ENCODE measurements around the gene PODNL1. TPM values are rescaled to one million over a fixed set of nuclear protein-coding genes. Genes with fewer than 3 reads are reported as not detected.

The PODNL1 gene
- total and polyA plus RNA-seq, 10 of the 15 experiments (the other 5 are each of a cell fraction or from before 2014, with no cell fraction given) = 0.04 to 0.44 TPM; not detected in 8

DNA sequence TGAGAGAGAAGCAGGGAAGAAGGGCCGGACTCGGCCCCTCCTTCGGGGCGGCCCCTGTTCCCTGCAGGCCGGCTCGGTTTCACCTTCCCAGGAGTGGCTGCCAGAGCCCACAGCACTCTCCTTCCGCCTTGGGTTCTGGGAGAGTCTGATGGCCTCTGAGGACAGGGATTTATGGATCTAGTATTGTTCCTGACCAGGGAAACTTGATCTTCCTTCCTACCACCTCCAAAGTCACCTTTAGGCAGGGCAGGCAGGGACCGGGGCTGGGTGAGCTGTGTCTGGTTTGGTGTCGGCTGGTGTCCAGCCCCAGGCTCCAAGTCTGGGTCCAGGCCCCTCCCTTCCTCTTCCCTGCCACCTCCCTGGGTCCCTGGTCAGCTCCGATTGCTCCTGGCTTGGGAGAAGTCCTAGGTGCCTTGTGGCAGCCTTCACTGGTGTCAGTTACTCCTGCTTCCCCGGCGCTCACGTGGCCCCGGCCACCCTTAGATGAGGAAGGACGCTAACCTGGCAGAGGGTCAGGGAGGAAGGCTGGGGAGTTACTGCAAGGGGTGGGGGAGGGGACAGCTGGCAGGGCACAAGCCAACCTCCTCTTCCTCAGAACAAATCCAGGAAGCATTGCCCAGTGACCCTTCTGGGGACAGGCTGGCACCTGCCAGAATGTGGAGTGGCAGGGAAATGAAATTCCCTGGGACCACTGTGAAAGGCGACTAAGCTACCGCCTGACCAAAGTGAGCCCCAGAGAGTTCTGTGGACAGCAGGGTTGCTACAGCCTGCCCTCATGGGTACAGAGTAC lies 49.1 kb upstream of the PODNL1 start:
- BruUV-seq (replicated peaks) = no TSS peak
- WGBS (ENCODE audit: insufficient coverage, insufficient replicate concordance, low lambda C conversion rate, missing lambda C conversion rate) = 53% methylated on average over 17 of the region's 17 CpGs
- intact Hi-C loops (cut with micrococcal nuclease; ENCODE audit: unreplicated experiment) = loop anchor here (2.0 to 10.0 kb wide), 3 partner anchors 18 to 48 kb away; partner anchors contain the start of genes DCAF15 and IL27RA

DNA sequence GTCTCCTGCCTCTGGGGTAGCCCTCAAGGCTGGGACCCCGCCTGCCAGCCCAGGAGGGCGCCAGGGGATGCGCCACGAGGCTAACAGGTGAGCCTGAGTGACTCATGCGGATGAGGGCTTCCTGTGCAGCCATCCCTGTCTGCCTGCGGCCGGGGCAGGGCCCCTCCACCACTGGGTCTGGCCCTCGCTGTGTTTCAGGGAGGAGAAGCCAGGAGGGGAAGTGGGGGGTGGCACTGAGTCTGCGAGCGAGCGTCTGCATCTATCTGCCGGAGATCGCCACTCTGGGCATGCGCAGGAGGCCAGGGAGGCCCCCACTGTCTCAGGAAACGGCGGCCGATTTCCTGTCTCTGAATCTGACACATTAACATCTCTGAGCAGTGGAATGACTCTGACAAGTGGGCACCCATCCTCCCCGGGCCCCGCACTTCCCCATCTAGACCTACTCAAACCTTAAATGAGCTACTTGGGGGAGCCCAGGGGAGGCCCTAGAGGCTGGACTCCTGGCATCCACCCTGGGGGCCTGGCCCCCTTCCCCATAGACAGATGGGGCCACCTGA lies 48.2 kb upstream of the PODNL1 start:
- peak; percentile 93 for DNase-seq (ENCODE audit: low read depth, low spot score)
- Histone ChIP-seq H3K79me2 (ENCODE audit: control insufficient read depth, insufficient read depth, low read length) (no peaks in the 10 kb centered on the region), H3K4me1 (ENCODE audit: control insufficient read depth, insufficient read depth, low read length) (peaks cover 27% of the 10 kb centered on the region), H4K20me1 (ENCODE audit: control insufficient read depth, insufficient read depth) (no peaks in the 10 kb centered on the region), H3K9ac (ENCODE audit: control insufficient read depth, insufficient read depth, low read length) (peak overlapping the region; percentile 76), H3K27me3 (replicated peaks in 1 of 2; ENCODE audit: control insufficient read depth in 2 of 2, insufficient read depth in 2 of 2, low read length in 1 of 2) (no peaks in the 10 kb centered on the region), H3K36me3 (ENCODE audit: control insufficient read depth in 2 of 2, insufficient read depth in 2 of 2, low read length in 1 of 2) (no peaks in the 10 kb centered on the region; a peak in 2 of 4 replicates), H3K4me3 (peak overlapping the region; percentile 49; the same call in 1 of the 2 replicates), H2AFZ (ENCODE audit: control insufficient read depth, low read depth, low read length) (peak overlapping the region; percentile 63), H3K4me2 (ENCODE audit: control insufficient read depth, insufficient read depth) (peak overlapping the region; percentile 87), H3K9me3 (replicated peaks; ENCODE audit: control insufficient read depth, insufficient read depth, low read length) (no peaks in the 10 kb centered on the region), H3K27ac (ENCODE audit: control insufficient read depth, insufficient read depth) (peak overlapping the region; percentile 94)
- RAD21 ChIA-PET (ENCODE audit: unreplicated experiment) = interaction anchor here (0.6 to 4.2 kb wide), 6 partner anchors 10 to 56 kb away, joined by 3 to 35 read pairs (median 4); partner anchors contain the start of genes DCAF15, IL27RA and RFX1
- peak; percentile 97 for ATAC-seq
- in situ Hi-C loops (cut with MboI) (no loop called here), intact Hi-C loops (cut with micrococcal nuclease; ENCODE audit: unreplicated experiment) (loop anchor here (2.0 to 10.0 kb wide), 3 partner anchors 18 to 48 kb away; partner anchors contain the start of genes DCAF15 and IL27RA)
- WGBS (ENCODE audit: insufficient coverage, insufficient replicate concordance, low lambda C conversion rate, missing lambda C conversion rate) = under 1% methylated on average over 19 of the region's 19 CpGs
- POLR2A ChIA-PET = interaction anchor here (1.0 to 6.5 kb wide), 6 partner anchors 12 to 73 kb away, joined by 3 to 49 read pairs (median 6); partner anchors contain the start of genes IL27RA and RFX1
- peak; percentile 92 for FAIRE-seq
- BruUV-seq (replicated peaks) = no TSS peak
- CTCF ChIA-PET = interaction anchor here (0.8 to 2.7 kb wide), 6 partner anchors 13 to 129 kb away, joined by 3 to 13 read pairs (median 6); partner anchors contain the start of gene IL27RA
- SMC1A ChIA-PET (ENCODE audit: uncharacterized antibody, unreplicated experiment) = interaction anchor here (0.5 to 3.6 kb wide), 8 partner anchors 14 to 91 kb away, joined by 3 to 18 read pairs (median 4); partner anchors contain the start of genes IL27RA and RLN3
- TF ChIP-seq CBX3 (IDR thresholded peaks at IDR 0.05; ENCODE audit: borderline replicate concordance, low read depth) (no peak), POLR2A (IDR thresholded peaks at IDR 0.05; ENCODE audit: low read depth, low read length) (peak; percentile 86), IKZF1 (conservative IDR thresholded peaks at IDR 0.05) (peak; percentile 91), RBBP5 (conservative IDR thresholded peaks at IDR 0.05) (no peak), DPF2 (IDR thresholded peaks at IDR 0.05) (0 out of 2 replicates have a peak, but pooled peaks have one; percentile 66), IKZF2 (IDR thresholded peaks at IDR 0.05) (peak; percentile 56 to 85; a peak in 2 of 4 replicates), SP1 (IDR thresholded peaks at IDR 0.05; ENCODE audit: low read depth, low read length) (peak; percentile 60), RFX5 (IDR thresholded peaks at IDR 0.05; ENCODE audit: low read depth, low read length) (peak; percentile 42; the same call in 1 of the 2 replicates), TAF1 (IDR thresholded peaks at IDR 0.05; ENCODE audit: borderline replicate concordance, low read depth, low read length) (peak; percentile 75; the same call in 1 of the 2 replicates), NFXL1 (IDR thresholded peaks at IDR 0.05; ENCODE audit: borderline replicate concordance) (no peak), GATAD2B (conservative IDR thresholded peaks at IDR 0.05; ENCODE audit: low read depth) (0 out of 2 replicates have a peak, but pooled peaks have one; percentile 11), ETV6 (conservative IDR thresholded peaks at IDR 0.05 in 1 of 2, IDR thresholded peaks at IDR 0.05 in 1 of 2; ENCODE audit: borderline replicate concordance in 1 of 2, low read depth in 1 of 2) (peak in 1 of 2 experiments; percentile 91; a peak in 2 of 4 replicates), RUNX3 (IDR thresholded peaks at IDR 0.05; ENCODE audit: low read length) (peak; percentile 86)
- TF ChIP-seq, protein P1, sequence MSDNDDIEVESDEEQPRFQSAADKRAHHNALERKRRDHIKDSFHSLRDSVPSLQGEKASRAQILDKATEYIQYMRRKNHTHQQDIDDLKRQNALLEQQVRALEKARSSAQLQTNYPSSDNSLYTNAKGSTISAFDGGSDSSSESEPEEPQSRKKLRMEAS (IDR thresholded peaks at IDR 0.05; ENCODE audit: low read depth, low read length) = peak; percentile 57; the same call in 1 of the 2 replicates

More for the DNA sequence above, 49.1 kb upstream of the PODNL1 start:
- H3K27ac ChIP-seq (ENCODE audit: control insufficient read depth, insufficient read depth) = peak overlapping the region; percentile 94
- no peak for ATAC-seq
- peaks cover 0 to 1% of the 10 kb centered on the region in 2 experiments; a peak in 3 of 4 replicates for H3K36me3 ChIP-seq (ENCODE audit: control insufficient read depth in 2 of 2, insufficient read depth in 2 of 2, low read length in 1 of 2)
- no peaks in the 10 kb centered on the region for H3K9me3 ChIP-seq (replicated peaks; ENCODE audit: control insufficient read depth, insufficient read depth, low read length)
- no peak for TF ChIP-seq RFX5 (IDR thresholded peaks at IDR 0.05; ENCODE audit: low read depth, low read length)
- no peak for TF ChIP-seq BACH1 (IDR thresholded peaks at IDR 0.05; ENCODE audit: borderline replicate concordance)
- no peaks in the 10 kb centered on the region for H3K79me2 ChIP-seq (ENCODE audit: control insufficient read depth, insufficient read depth, low read length)
- POLR2A ChIA-PET = interaction anchor here (1.0 to 6.5 kb wide), 7 partner anchors 11 to 72 kb away, joined by 3 to 49 read pairs (median 4); partner anchors contain the start of genes IL27RA and RFX1
- DNase-seq (ENCODE audit: low read depth, low spot score) = no peak
- in situ Hi-C loops (cut with MboI) = no loop called here
- H4K20me1 ChIP-seq (ENCODE audit: control insufficient read depth, insufficient read depth) = no peaks in the 10 kb centered on the region
- CTCF ChIA-PET = interaction anchor here (0.6 to 2.7 kb wide), 9 partner anchors 13 to 623 kb away, joined by 3 to 13 read pairs (median 4); partner anchors contain the start of gene IL27RA
- H2AFZ ChIP-seq (ENCODE audit: control insufficient read depth, low read depth, low read length) = peak overlapping the region; percentile 54
- no peak for FAIRE-seq
- H3K4me2 ChIP-seq (ENCODE audit: control insufficient read depth, insufficient read depth) = peak overlapping the region; percentile 83
- no peaks in the 10 kb centered on the region for H3K27me3 ChIP-seq (replicated peaks in 1 of 2; ENCODE audit: control insufficient read depth in 2 of 2, insufficient read depth in 2 of 2, low read length in 1 of 2)
- peak overlapping the region; percentile 76 for H3K9ac ChIP-seq (ENCODE audit: control insufficient read depth, insufficient read depth, low read length)
- RAD21 ChIA-PET (ENCODE audit: unreplicated experiment) = interaction anchor here (0.6 to 4.2 kb wide), 8 partner anchors 17 to 72 kb away, joined by 3 to 35 read pairs (median 4); partner anchors contain the start of genes DCAF15, IL27RA and RFX1
- H3K4me3 ChIP-seq = peak overlapping the region; percentile 49; the same call in 1 of the 2 replicates
- SMC1A ChIA-PET (ENCODE audit: uncharacterized antibody, unreplicated experiment) = interaction anchor here (1.0 to 3.6 kb wide), 7 partner anchors 13 to 55 kb away, joined by 3 to 18 read pairs (median 4); partner anchors contain the start of gene IL27RA
- peaks cover 27% of the 10 kb centered on the region for H3K4me1 ChIP-seq (ENCODE audit: control insufficient read depth, insufficient read depth, low read length)
